Mesothelial cell of epicardium (in vitro differentiated cells): ENCODE data around the gene SYTL1. TPM values are rescaled to one million over a fixed set of nuclear protein-coding genes. Genes with fewer than 3 reads are reported as not detected.

ENCODE experiments used
- DNase-seq, 2 experiments: peaks; one replicate each; pipeline ENCODE4 v3.0.0; 2021; ENCODE audit warnings: low spot score in 2 of 2; ENCODE audit not compliant: unreplicated experiment in 2 of 2
- H3K27ac Mint-ChIP-seq: 2 replicates; pipeline ENCODE4 v1.8.0; 2021; ENCODE audit warnings: mixed read lengths
- H3K27me3 Mint-ChIP-seq: 2 replicates; pipeline ENCODE4 v1.8.0; 2021; ENCODE audit warnings: low read depth, mixed read lengths
- H3K36me3 Mint-ChIP-seq: 2 replicates; pipeline ENCODE4 v1.8.0; 2021; ENCODE audit warnings: mixed read lengths
- H3K4me1 Mint-ChIP-seq: 2 replicates; pipeline ENCODE4 v1.8.0; 2021; ENCODE audit warnings: mixed read lengths
- H3K4me3 Mint-ChIP-seq: 2 replicates; pipeline ENCODE4 v1.8.0; 2021; ENCODE audit warnings: mild to moderate bottlenecking, moderate library complexity, mixed read lengths
- H3K9me3 Mint-ChIP-seq: 2 replicates; pipeline ENCODE4 v1.8.0; 2021; ENCODE audit warnings: mixed read lengths
- CTCF ChIP-seq: fragments of 200-600 bp; sonication (generic); IDR thresholded peaks from one replicate; pipeline ENCODE4 v1.5.0; 2021; ENCODE audit warnings: antibody characterized with exemption; ENCODE audit not compliant: unreplicated experiment
- total RNA-seq: library from RNA; stranded (reverse); gene quantifications from 3 replicates; pipeline ENCODE4 v1.2.1, GENCODE V29; 2021

The SYTL1 gene
- total RNA-seq, 1 donor from 2014 or later: 42.8 TPM

GRCh38 chr1:27363766-27364695 is 22.2 kb downstream of the SYTL1 start:
- Mint-ChIP-seq H3K9me3 (no peaks in the 10 kb centered on the region), H3K4me1 (peaks cover 29% of the 10 kb centered on the region), H3K4me3 (no peak overlapping the region), H3K27ac (no peak overlapping the region), H3K36me3 (peaks cover 1% of the 10 kb centered on the region), H3K27me3 (peaks cover 20% of the 10 kb centered on the region)
- DNase-seq: no peak
- TF ChIP-seq CTCF: no peak

- H3K9me3 Mint-ChIP-seq: no peaks in the 10 kb centered on the region
- H3K27ac Mint-ChIP-seq: peak overlapping the region; percentile 88
- H3K27me3 Mint-ChIP-seq: peaks cover 12% of the 10 kb centered on the region
- TF ChIP-seq CTCF: no peak
- DNase-seq: no peak
- peaks cover 21% of the 10 kb centered on the region for H3K4me1 Mint-ChIP-seq
- H3K36me3 Mint-ChIP-seq: peaks cover 1% of the 10 kb centered on the region
- H3K4me3 Mint-ChIP-seq: peak overlapping the region; percentile 80
These were observed 23.0 kb downstream of the SYTL1 start for GRCh38 chr1:27364696-27365371.

- Mint-ChIP-seq H3K27me3 (peaks cover 8% of the 10 kb centered on the region), H3K36me3 (peaks cover 1% of the 10 kb centered on the region), H3K9me3 (no peaks in the 10 kb centered on the region), H3K27ac (peak overlapping the region; percentile 92), H3K4me3 (peak overlapping the region; percentile 80), H3K4me1 (peaks cover 18% of the 10 kb centered on the region)
- TF ChIP-seq CTCF: no peak
- peak; percentile 73 to 76 for DNase-seq
These were observed 23.7 kb downstream of the SYTL1 start for GRCh38 chr1:27365372-27366112.

GRCh38 chr1:27366113-27366410 is 24.2 kb downstream of the SYTL1 start:
- peaks cover 18% of the 10 kb centered on the region for H3K4me1 Mint-ChIP-seq
- H3K9me3 Mint-ChIP-seq: no peaks in the 10 kb centered on the region

More at GRCh38 chr1:27366113-27366410, 24.2 kb downstream of the SYTL1 start:
- Mint-ChIP-seq H3K27me3 (peaks cover 3% of the 10 kb centered on the region), H3K36me3 (peaks cover 1% of the 10 kb centered on the region), H3K4me3 (peak overlapping the region; percentile 80), H3K27ac (peak overlapping the region; percentile 92)
- TF ChIP-seq CTCF: no peak
- DNase-seq: peak; percentile 50 to 76
